Neural cell (in vitro differentiated cells): ENCODE data around the gene OFD1.

Experiments
- EP300 ChIP-seq: fragments of 450-650 bp; conservative IDR thresholded peaks from 2 replicates; pipeline ENCODE4 v1.6.1; 2014; ENCODE audit warnings: antibody characterized with exemption, mild to moderate bottlenecking, moderate library complexity; ENCODE audit not compliant: poor library complexity, severe bottlenecking
- EZH2 ChIP-seq: fragments of 200-600, 300-800 bp; shearing (Covaris generic), sonication (generic); IDR thresholded peaks from 2 replicates; pipeline ENCODE4 v1.6.1; 2014; ENCODE audit warnings: antibody characterized with exemption, low read length, borderline replicate concordance, mild to moderate bottlenecking; ENCODE audit not compliant: insufficient read depth, poor library complexity, severe bottlenecking
- MXI1 ChIP-seq: fragments of 450-650 bp; conservative IDR thresholded peaks from 2 replicates; pipeline ENCODE4 v1.6.1; 2014; ENCODE audit warnings: antibody characterized with exemption, mild to moderate bottlenecking; ENCODE audit not compliant: poor library complexity, severe bottlenecking
- POLR2AphosphoS5 ChIP-seq: IDR thresholded peaks from 2 replicates; pipeline ENCODE4 v1.6.1; 2012
- RAD21 ChIP-seq: fragments of 450-650 bp; conservative IDR thresholded peaks from 2 replicates; pipeline ENCODE4 v1.6.1; 2014; ENCODE audit warnings: antibody characterized with exemption, mild to moderate bottlenecking, moderate library complexity
- TAF1 ChIP-seq: IDR thresholded peaks from 2 replicates; pipeline ENCODE4 v1.6.1; 2012; ENCODE audit warnings: low read depth
- TF ChIP-seq, protein P1 (sequence below): fragments of 450-650 bp; IDR thresholded peaks from 2 replicates; pipeline ENCODE4 v1.5.1; 2014; ENCODE audit warnings: antibody characterized with exemption, mild to moderate bottlenecking, moderate library complexity; ENCODE audit not compliant: poor library complexity, severe bottlenecking
- TF ChIP-seq, protein P2 (sequence below): IDR thresholded peaks from 2 replicates; pipeline ENCODE4 v1.6.1; 2012; ENCODE audit warnings: borderline replicate concordance

DNA sequence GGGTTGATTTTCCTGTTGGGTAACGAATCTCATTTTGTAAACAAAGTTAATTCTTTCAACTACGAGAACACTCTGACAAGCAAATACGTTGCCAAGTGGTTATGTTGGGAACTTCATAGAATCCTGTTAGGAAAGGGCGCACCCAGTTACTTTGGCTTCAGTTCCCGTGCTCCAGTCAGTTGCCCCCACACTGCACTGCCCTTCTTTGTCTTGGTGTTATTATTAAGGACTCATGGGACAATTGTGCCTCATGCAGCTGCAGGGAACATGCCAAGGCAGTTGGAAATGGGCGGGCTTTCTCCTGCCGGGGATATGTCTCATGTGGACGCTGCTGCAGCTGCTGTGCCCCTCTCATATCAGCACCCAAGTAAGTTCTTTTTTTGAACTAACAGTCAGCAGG lies 28.9 kb downstream of the OFD1 start:
- TF ChIP-seq RAD21 (no peak), MXI1 (no peak), TAF1 (no peak), POLR2AphosphoS5 (no peak), EP300 (no peak), EZH2 (no peak)
- TF ChIP-seq, protein P1, sequence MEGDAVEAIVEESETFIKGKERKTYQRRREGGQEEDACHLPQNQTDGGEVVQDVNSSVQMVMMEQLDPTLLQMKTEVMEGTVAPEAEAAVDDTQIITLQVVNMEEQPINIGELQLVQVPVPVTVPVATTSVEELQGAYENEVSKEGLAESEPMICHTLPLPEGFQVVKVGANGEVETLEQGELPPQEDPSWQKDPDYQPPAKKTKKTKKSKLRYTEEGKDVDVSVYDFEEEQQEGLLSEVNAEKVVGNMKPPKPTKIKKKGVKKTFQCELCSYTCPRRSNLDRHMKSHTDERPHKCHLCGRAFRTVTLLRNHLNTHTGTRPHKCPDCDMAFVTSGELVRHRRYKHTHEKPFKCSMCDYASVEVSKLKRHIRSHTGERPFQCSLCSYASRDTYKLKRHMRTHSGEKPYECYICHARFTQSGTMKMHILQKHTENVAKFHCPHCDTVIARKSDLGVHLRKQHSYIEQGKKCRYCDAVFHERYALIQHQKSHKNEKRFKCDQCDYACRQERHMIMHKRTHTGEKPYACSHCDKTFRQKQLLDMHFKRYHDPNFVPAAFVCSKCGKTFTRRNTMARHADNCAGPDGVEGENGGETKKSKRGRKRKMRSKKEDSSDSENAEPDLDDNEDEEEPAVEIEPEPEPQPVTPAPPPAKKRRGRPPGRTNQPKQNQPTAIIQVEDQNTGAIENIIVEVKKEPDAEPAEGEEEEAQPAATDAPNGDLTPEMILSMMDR: no peak
- TF ChIP-seq, protein P2, sequence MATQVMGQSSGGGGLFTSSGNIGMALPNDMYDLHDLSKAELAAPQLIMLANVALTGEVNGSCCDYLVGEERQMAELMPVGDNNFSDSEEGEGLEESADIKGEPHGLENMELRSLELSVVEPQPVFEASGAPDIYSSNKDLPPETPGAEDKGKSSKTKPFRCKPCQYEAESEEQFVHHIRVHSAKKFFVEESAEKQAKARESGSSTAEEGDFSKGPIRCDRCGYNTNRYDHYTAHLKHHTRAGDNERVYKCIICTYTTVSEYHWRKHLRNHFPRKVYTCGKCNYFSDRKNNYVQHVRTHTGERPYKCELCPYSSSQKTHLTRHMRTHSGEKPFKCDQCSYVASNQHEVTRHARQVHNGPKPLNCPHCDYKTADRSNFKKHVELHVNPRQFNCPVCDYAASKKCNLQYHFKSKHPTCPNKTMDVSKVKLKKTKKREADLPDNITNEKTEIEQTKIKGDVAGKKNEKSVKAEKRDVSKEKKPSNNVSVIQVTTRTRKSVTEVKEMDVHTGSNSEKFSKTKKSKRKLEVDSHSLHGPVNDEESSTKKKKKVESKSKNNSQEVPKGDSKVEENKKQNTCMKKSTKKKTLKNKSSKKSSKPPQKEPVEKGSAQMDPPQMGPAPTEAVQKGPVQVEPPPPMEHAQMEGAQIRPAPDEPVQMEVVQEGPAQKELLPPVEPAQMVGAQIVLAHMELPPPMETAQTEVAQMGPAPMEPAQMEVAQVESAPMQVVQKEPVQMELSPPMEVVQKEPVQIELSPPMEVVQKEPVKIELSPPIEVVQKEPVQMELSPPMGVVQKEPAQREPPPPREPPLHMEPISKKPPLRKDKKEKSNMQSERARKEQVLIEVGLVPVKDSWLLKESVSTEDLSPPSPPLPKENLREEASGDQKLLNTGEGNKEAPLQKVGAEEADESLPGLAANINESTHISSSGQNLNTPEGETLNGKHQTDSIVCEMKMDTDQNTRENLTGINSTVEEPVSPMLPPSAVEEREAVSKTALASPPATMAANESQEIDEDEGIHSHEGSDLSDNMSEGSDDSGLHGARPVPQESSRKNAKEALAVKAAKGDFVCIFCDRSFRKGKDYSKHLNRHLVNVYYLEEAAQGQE: no peak
